Stimulated activated naive CD4-positive, alpha-beta T cell (primary cell): Measurements from ENCODE around the gene RLIM.
"Not testable (repeated sequence)": the region's sequence is repeated elsewhere in the genome, so short reads cannot be mapped to it uniquely, and the experiment has no call there.

Experiments used
- DNase-seq, 6 experiments: peaks; one replicate each; lab custom pipeline; 2025; lab: John Stamatoyannopoulos, UW

The RLIM gene

GRCh38 chrX:74614093-74614909 is at the start of gene RLIM:
RLIM (minus strand) TSS chrX:74614624; CDS start chrX:74595977, 18,647 bp downstream.
- peak; percentile 79 to 95 (median 90) for DNase-seq

GRCh38 chrX:74656079-74656745 is 41.8 kb upstream of the RLIM start:
- no peak for DNase-seq

- not testable (repeated sequence) for DNase-seq
Measured at GRCh38 chrX:74654953-74655352, 40.5 kb upstream of the RLIM start.

- DNase-seq = no peak
Measured at GRCh38 chrX:74636749-74637314, 22.4 kb upstream of the RLIM start.

- peak in 2 of 6 experiments; percentile 5 to 41 for DNase-seq
Measured at GRCh38 chrX:74613370-74614092, 893 bp downstream of the RLIM start.

GRCh38 chrX:74606799-74607198 is 7.6 kb downstream of the RLIM start:
- no peak for DNase-seq

- DNase-seq = no peak
Measured at GRCh38 chrX:74606342-74606741, 8.1 kb downstream of the RLIM start.

- DNase-seq = no peak
Measured at GRCh38 chrX:74603040-74603439, 11.4 kb downstream of the RLIM start.

GRCh38 chrX:74602142-74602541 is 12.3 kb downstream of the RLIM start:
- DNase-seq = no peak

- no peak for DNase-seq
Measured at GRCh38 chrX:74593593-74593992, 20.8 kb downstream of the RLIM start.

- DNase-seq = no peak
Measured at GRCh38 chrX:74585766-74586165, 28.7 kb downstream of the RLIM start.

GRCh38 chrX:74579597-74580198 is 34.7 kb downstream of the RLIM start:
- DNase-seq = no peak

- DNase-seq = no peak
Measured at GRCh38 chrX:74578137-74578536, 36.3 kb downstream of the RLIM start.

GRCh38 chrX:74557378-74557777 is 57.0 kb downstream of the RLIM start:
- DNase-seq = no peak

- DNase-seq = no peak
Measured at GRCh38 chrX:74551934-74552333, 62.5 kb downstream of the RLIM start.

- DNase-seq = peak; percentile 53 to 88 (median 76)
Measured at GRCh38 chrX:74550295-74550802, 64.1 kb downstream of the RLIM start.

- DNase-seq = no peak
Measured at GRCh38 chrX:74546984-74547383, 67.4 kb downstream of the RLIM start.

- no peak for DNase-seq
Measured at GRCh38 chrX:74545880-74546523, 68.4 kb downstream of the RLIM start.

- DNase-seq = no peak
Measured at GRCh38 chrX:74540635-74541249, 73.7 kb downstream of the RLIM start.

- DNase-seq = no peak
Measured at GRCh38 chrX:74536832-74537371, 77.5 kb downstream of the RLIM start.
